Esophagus muscularis mucosa (tissue), 4 donors: ENCODE measurements around the gene OGDH. TPM values are rescaled to one million over a fixed set of nuclear protein-coding genes. Genes with fewer than 3 reads are reported as not detected.

ENCODE experiments used
- DNase-seq: peaks from one replicate; pipeline ENCODE4 v3.0.0-alpha.2; 2017; ENCODE audit errors: extremely low spot score
- H3K27ac ChIP-seq, 4 donors: fragments of 200-600 bp; sonication (generic); replicated peaks in 1 of 4; 1 replicate in 3 of 4; 2 replicates in 1 of 4; pipeline ENCODE4 v1.5.1; 2016 to 2019; ENCODE audit warnings: mild to moderate bottlenecking in 1 of 4
- H3K27me3 ChIP-seq, 4 donors: fragments of 200-600 bp; sonication (generic); one replicate each; pipeline versions ENCODE4 v1.5.1 to v1.6.0; 2016 to 2019
- H3K36me3 ChIP-seq, 4 donors: fragments of 200-600 bp; sonication (generic); one replicate each; pipeline ENCODE4 v1.5.1; 2016 to 2019
- H3K4me1 ChIP-seq, 4 donors: fragments of 200-600 bp; sonication (generic); one replicate each; pipeline ENCODE4 v1.5.1; 2016 to 2019
- H3K4me3 ChIP-seq, 4 donors: fragments of 200-600 bp; sonication (generic); 1 replicate in 2 of 4; 2 replicates in 2 of 4; pipeline ENCODE4 v1.5.1; 2016 to 2019; ENCODE audit warnings: mild to moderate bottlenecking in 4 of 4, moderate library complexity in 1 of 4
- H3K9me3 ChIP-seq, 4 donors: fragments of 200-600 bp; sonication (generic); 1 replicate in 3 of 4; 2 replicates in 1 of 4; pipeline ENCODE4 v1.5.1; 2016 to 2019
- EP300 ChIP-seq: sonication (generic); formaldehyde crosslinking; IDR thresholded peaks from one replicate; pipeline ENCODE4 v1.6.1; 2017; ENCODE audit warnings: antibody characterized with exemption
- POLR2A ChIP-seq: fragments of 450-650 bp; IDR thresholded peaks from one replicate; pipeline ENCODE4 v1.6.1; 2017; ENCODE audit warnings: antibody characterized with exemption, moderate library complexity, mild to moderate bottlenecking, low read depth
- POLR2AphosphoS5 ChIP-seq, 2 donors: sonication (generic); formaldehyde crosslinking; IDR thresholded peaks; one replicate each; pipeline ENCODE4 v1.6.1; 2017; ENCODE audit warnings: antibody characterized with exemption in 2 of 2
- WGBS: methylation state at CpG from one replicate; pipeline ENCODE4 v1.1.5; 2018; 5-methylcytosine and 5-hydroxymethylcytosine counted together
- intact Hi-C: fragments of 100-400 bp; cut with DNase I; formaldehyde crosslinking; loops from one replicate; pipeline ENCODE4 v1.15.1; 2023
- total RNA-seq, 4 donors: library from RNA; depleted of rRNA; stranded (reverse); fragments of >200 nt; gene quantifications; one replicate each; pipeline versions ENCODE4 v1.1.0 to v1.2.1, GENCODE V29; 2016
- TF ChIP-seq, protein P1 (sequence below), 3 experiments: fragments of 200-600 bp in 2 of 3; fragments of 450-650 bp in 1 of 3; sonication (generic) in 2 of 3; IDR thresholded peaks; one replicate each; pipeline ENCODE4 v1.5.1; 2017 to 2019; ENCODE audit warnings: antibody characterized with exemption in 3 of 3, mild to moderate bottlenecking in 2 of 3, moderate library complexity in 1 of 3

OGDH gene
- total RNA-seq, 4 donors from 2014 or later, result 135 to 184 (median 145) TPM

GRCh38 chr7:44621750-44622103 lies 15.3 kb downstream of the OGDH start:
- TF ChIP-seq EP300, result no peak
- TF ChIP-seq POLR2A, result no peak
- TF ChIP-seq, protein P1, sequence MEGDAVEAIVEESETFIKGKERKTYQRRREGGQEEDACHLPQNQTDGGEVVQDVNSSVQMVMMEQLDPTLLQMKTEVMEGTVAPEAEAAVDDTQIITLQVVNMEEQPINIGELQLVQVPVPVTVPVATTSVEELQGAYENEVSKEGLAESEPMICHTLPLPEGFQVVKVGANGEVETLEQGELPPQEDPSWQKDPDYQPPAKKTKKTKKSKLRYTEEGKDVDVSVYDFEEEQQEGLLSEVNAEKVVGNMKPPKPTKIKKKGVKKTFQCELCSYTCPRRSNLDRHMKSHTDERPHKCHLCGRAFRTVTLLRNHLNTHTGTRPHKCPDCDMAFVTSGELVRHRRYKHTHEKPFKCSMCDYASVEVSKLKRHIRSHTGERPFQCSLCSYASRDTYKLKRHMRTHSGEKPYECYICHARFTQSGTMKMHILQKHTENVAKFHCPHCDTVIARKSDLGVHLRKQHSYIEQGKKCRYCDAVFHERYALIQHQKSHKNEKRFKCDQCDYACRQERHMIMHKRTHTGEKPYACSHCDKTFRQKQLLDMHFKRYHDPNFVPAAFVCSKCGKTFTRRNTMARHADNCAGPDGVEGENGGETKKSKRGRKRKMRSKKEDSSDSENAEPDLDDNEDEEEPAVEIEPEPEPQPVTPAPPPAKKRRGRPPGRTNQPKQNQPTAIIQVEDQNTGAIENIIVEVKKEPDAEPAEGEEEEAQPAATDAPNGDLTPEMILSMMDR (IDR thresholded peaks at IDR 0.05), result no peak
- TF ChIP-seq POLR2AphosphoS5 (IDR thresholded peaks at IDR 0.05), result no peak
- H3K4me3 ChIP-seq, result no peak overlapping the region
- peak overlapping the region; percentile 8 to 69 (median 38) for H3K27ac ChIP-seq
- peaks cover 49 to 75% (median 63%) of the 10 kb centered on the region in 4 donors for H3K4me1 ChIP-seq
- no peak for DNase-seq
- intact Hi-C loops, result no loop called here
- H3K27me3 ChIP-seq, result no peaks in the 10 kb centered on the region
- H3K9me3 ChIP-seq, result no peaks in the 10 kb centered on the region
- H3K36me3 ChIP-seq, result peaks cover 9 to 31% (median 25%) of the 10 kb centered on the region in 4 donors
- WGBS, result 92% methylated on average over 5 of the region's 5 CpGs

DNA sequence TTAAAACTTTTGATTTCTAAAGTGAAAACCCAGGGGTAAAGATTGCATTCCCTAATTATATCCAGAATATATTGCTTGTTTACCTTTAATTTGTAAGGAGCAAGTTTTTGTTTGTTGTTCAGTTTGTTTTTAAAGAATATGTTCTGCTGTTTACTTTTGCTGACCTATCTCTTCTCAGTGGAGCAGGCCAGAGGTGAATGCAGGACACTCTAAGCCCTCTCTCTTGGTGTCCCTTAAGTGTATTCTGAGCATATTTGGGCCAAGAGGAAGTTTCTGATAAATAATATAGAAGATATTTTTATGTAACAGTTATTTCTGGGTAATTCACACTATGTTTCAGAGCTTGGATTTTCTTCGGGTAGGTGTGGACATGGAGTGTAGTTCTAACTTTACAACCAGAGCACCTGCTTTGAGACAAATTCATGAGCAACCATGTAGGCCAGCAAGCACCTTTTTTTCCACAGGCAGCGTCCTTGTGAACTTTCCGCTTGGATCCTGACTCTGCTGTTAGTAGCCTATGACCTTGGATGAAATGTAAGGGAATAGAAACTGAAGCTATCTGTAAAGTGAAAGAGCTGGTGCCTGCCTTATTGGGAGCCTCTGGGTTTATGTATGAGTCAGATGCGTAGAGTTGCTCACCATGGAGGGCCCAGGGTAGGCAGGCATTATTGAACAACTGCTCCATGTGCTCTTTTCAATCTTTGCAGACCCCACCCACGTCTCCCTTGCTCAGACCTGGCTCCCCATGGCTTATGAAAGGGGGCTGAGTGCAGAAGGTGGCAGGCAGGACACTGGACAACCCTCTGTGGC lies 16.1 kb downstream of the OGDH start:
- H3K36me3 ChIP-seq, result peaks cover 9 to 40% (median 32%) of the 10 kb centered on the region in 4 donors
- intact Hi-C loops, result no loop called here
- DNase-seq, result no peak
- H3K9me3 ChIP-seq, result no peaks in the 10 kb centered on the region
- H3K27me3 ChIP-seq, result no peaks in the 10 kb centered on the region
- no peak overlapping the region for H3K4me3 ChIP-seq
- no peak for TF ChIP-seq POLR2A
- no peak for TF ChIP-seq POLR2AphosphoS5 (IDR thresholded peaks at IDR 0.05)
- TF ChIP-seq, protein P1 (IDR thresholded peaks at IDR 0.05), result no peak
- WGBS, result 70% methylated on average over 5 of the region's 5 CpGs
- peaks cover 49 to 67% (median 62%) of the 10 kb centered on the region in 4 donors for H3K4me1 ChIP-seq
- peak overlapping the region in 3 of 4 donors; percentile 26 to 69 (median 42) for H3K27ac ChIP-seq

- DNase-seq, result no peak
- WGBS, result 80% methylated on average over 8 of the region's 9 CpGs
- no peak overlapping the region for H3K4me3 ChIP-seq
- H3K36me3 ChIP-seq, result peaks cover 9 to 37% (median 35%) of the 10 kb centered on the region in 4 donors
- intact Hi-C loops, result no loop called here
- TF ChIP-seq POLR2AphosphoS5 (IDR thresholded peaks at IDR 0.05) (no peak), EP300 (no peak)
- no peaks in the 10 kb centered on the region for H3K27me3 ChIP-seq
- peaks cover 37 to 55% (median 51%) of the 10 kb centered on the region in 4 donors for H3K4me1 ChIP-seq
- H3K27ac ChIP-seq, result peak overlapping the region in 1 of 4 donors; percentile 24
- no peaks in the 10 kb centered on the region for H3K9me3 ChIP-seq
Observed at GRCh38 chr7:44624318-44624717, 17.9 kb downstream of the OGDH start.

- no peaks in the 10 kb centered on the region for H3K27me3 ChIP-seq
- intact Hi-C loops, result no loop called here
- peaks cover 31 to 63% (median 50%) of the 10 kb centered on the region in 4 donors for H3K4me1 ChIP-seq
- WGBS, result 86% methylated on average over 6 of the region's 6 CpGs
- no peak for DNase-seq
- peaks cover 9 to 44% (median 34%) of the 10 kb centered on the region in 4 donors for H3K36me3 ChIP-seq
- no peak overlapping the region for H3K27ac ChIP-seq
- no peak overlapping the region for H3K4me3 ChIP-seq
- TF ChIP-seq, protein P1 (IDR thresholded peaks at IDR 0.05), result no peak
- TF ChIP-seq POLR2A (no peak), POLR2AphosphoS5 (IDR thresholded peaks at IDR 0.05) (no peak), EP300 (no peak)
- H3K9me3 ChIP-seq, result no peaks in the 10 kb centered on the region
Observed at GRCh38 chr7:44625526-44626471, 19.4 kb downstream of the OGDH start.

GRCh38 chr7:44626620-44627019 lies 20.2 kb downstream of the OGDH start:
- peaks cover 9 to 44% (median 34%) of the 10 kb centered on the region in 4 donors for H3K36me3 ChIP-seq
- no peaks in the 10 kb centered on the region for H3K27me3 ChIP-seq
- no peaks in the 10 kb centered on the region for H3K9me3 ChIP-seq
- no peak overlapping the region for H3K27ac ChIP-seq
- 74% methylated on average over 4 of the region's 4 CpGs for WGBS
- no peak overlapping the region for H3K4me3 ChIP-seq
- DNase-seq, result no peak
- TF ChIP-seq POLR2AphosphoS5 (IDR thresholded peaks at IDR 0.05) (no peak), POLR2A (no peak), EP300 (no peak)
- TF ChIP-seq, protein P1 (IDR thresholded peaks at IDR 0.05), result no peak
- peaks cover 31 to 60% (median 50%) of the 10 kb centered on the region in 4 donors for H3K4me1 ChIP-seq
- intact Hi-C loops, result no loop called here
